ENCODE data around the gene ALDH8A1. TPM values are rescaled to one million over a fixed set of nuclear protein-coding genes. Genes with fewer than 3 reads are reported as not detected.

The ALDH8A1 gene
- total RNA-seq, 1 experiment from 2014 or later, result 0.29 TPM

GRCh38 chr6:134903448-134903847 is 46.5 kb downstream of the ALDH8A1 start:
- no peak overlapping the region for H3K4me3 ChIP-seq (ENCODE audit: low read depth, low read length)
- ChIA-PET POLR2A (no interaction called here), CTCF (no interaction called here)
- no peak for TF ChIP-seq CTCF (IDR thresholded peaks at IDR 0.05; ENCODE audit: insufficient read depth in 1 of 2, low read depth in 1 of 2, low read length in 1 of 2, severe bottlenecking in 1 of 2, unreplicated experiment in 1 of 2)
- H3K9me3 ChIP-seq, result no peaks in the 10 kb centered on the region
- Mint-ChIP-seq H3K36me3 (ENCODE audit: insufficient read depth, unreplicated experiment) (no peaks in the 10 kb centered on the region), H3K27ac (ENCODE audit: unreplicated experiment) (no peak overlapping the region), H3K4me3 (ENCODE audit: unreplicated experiment) (no peak overlapping the region), H3K27me3 (ENCODE audit: insufficient read depth, unreplicated experiment) (no peaks in the 10 kb centered on the region), H3K4me1 (ENCODE audit: low read depth, unreplicated experiment) (no peaks in the 10 kb centered on the region), H3K9me3 (ENCODE audit: unreplicated experiment) (no peaks in the 10 kb centered on the region)
- H3K4me1 ChIP-seq, result peaks cover 3% of the 10 kb centered on the region; the same call in 1 of the 2 replicates
- BruUV-seq (replicated peaks), result no TSS peak
- DNase-seq, result no peak
- intact Hi-C loops (cut with micrococcal nuclease; ENCODE audit: unreplicated experiment), result no loop called here
- no peaks in the 10 kb centered on the region for H3K36me3 ChIP-seq (ENCODE audit: control insufficient read depth, insufficient read depth, low read length)
- no peaks in the 10 kb centered on the region for H3K27me3 ChIP-seq (replicated peaks; ENCODE audit: control insufficient read depth, insufficient read depth, low read length)

- CTCF ChIA-PET, result no interaction called here
These were observed 47.0 kb downstream of the ALDH8A1 start for GRCh38 chr6:134902936-134903335.

GRCh38 chr6:134902074-134902861 is 47.6 kb downstream of the ALDH8A1 start:
- Mint-ChIP-seq H3K4me1 (ENCODE audit: low read depth, unreplicated experiment) (no peaks in the 10 kb centered on the region), H3K36me3 (ENCODE audit: insufficient read depth, unreplicated experiment) (no peaks in the 10 kb centered on the region), H3K9me3 (ENCODE audit: unreplicated experiment) (no peaks in the 10 kb centered on the region), H3K27ac (ENCODE audit: unreplicated experiment) (no peak overlapping the region), H3K4me3 (ENCODE audit: unreplicated experiment) (no peak overlapping the region), H3K27me3 (ENCODE audit: insufficient read depth, unreplicated experiment) (no peaks in the 10 kb centered on the region)
- ChIA-PET CTCF (no interaction called here), POLR2A (no interaction called here)
- no peaks in the 10 kb centered on the region for H3K27me3 ChIP-seq (replicated peaks; ENCODE audit: control insufficient read depth, insufficient read depth, low read length)
- no peak overlapping the region for H3K4me3 ChIP-seq (ENCODE audit: low read depth, low read length)
- H3K4me1 ChIP-seq, result no peaks in the 10 kb centered on the region
- intact Hi-C loops (cut with micrococcal nuclease; ENCODE audit: unreplicated experiment), result no loop called here
- no TSS peak for BruUV-seq (replicated peaks)
- no peaks in the 10 kb centered on the region for H3K9me3 ChIP-seq
- DNase-seq, result no peak
- TF ChIP-seq CTCF (IDR thresholded peaks at IDR 0.05; ENCODE audit: insufficient read depth in 1 of 2, low read depth in 1 of 2, low read length in 1 of 2, severe bottlenecking in 1 of 2, unreplicated experiment in 1 of 2), result no peak
- H3K36me3 ChIP-seq (ENCODE audit: control insufficient read depth, insufficient read depth, low read length), result no peaks in the 10 kb centered on the region

More at GRCh38 chr6:134902936-134903335, 47.0 kb downstream of the ALDH8A1 start:
- Histone ChIP-seq H3K27me3 (replicated peaks; ENCODE audit: control insufficient read depth, insufficient read depth, low read length) (no peaks in the 10 kb centered on the region), H3K36me3 (ENCODE audit: control insufficient read depth, insufficient read depth, low read length) (no peaks in the 10 kb centered on the region), H3K9me3 (no peaks in the 10 kb centered on the region), H3K4me1 (no peaks in the 10 kb centered on the region), H3K4me3 (ENCODE audit: low read depth, low read length) (no peak overlapping the region)
- no TSS peak for BruUV-seq (replicated peaks)
- Mint-ChIP-seq H3K36me3 (ENCODE audit: insufficient read depth, unreplicated experiment) (no peaks in the 10 kb centered on the region), H3K9me3 (ENCODE audit: unreplicated experiment) (no peaks in the 10 kb centered on the region), H3K4me3 (ENCODE audit: unreplicated experiment) (no peak overlapping the region), H3K27ac (ENCODE audit: unreplicated experiment) (no peak overlapping the region), H3K4me1 (ENCODE audit: low read depth, unreplicated experiment) (no peaks in the 10 kb centered on the region), H3K27me3 (ENCODE audit: insufficient read depth, unreplicated experiment) (no peaks in the 10 kb centered on the region)
- intact Hi-C loops (cut with micrococcal nuclease; ENCODE audit: unreplicated experiment), result no loop called here
- no peak for TF ChIP-seq CTCF (IDR thresholded peaks at IDR 0.05; ENCODE audit: insufficient read depth in 1 of 2, low read depth in 1 of 2, low read length in 1 of 2, severe bottlenecking in 1 of 2, unreplicated experiment in 1 of 2)
- no peak for DNase-seq
- POLR2A ChIA-PET, result no interaction called here
